Measurements from ENCODE around the gene HS3ST1.

HS3ST1 gene

GRCh38 chr4:11416071-11416766 is 12.5 kb downstream of the HS3ST1 start:
- TF ChIP-seq CTCF (IDR thresholded peaks at IDR 0.05) = no peak
- H3K4me3 ChIP-seq (ENCODE audit: low read depth in 1 of 2, low read length in 1 of 2) = no peak overlapping the region
- no peaks in the 10 kb centered on the region for H3K4me1 ChIP-seq (ENCODE audit: control insufficient read depth in 1 of 2, insufficient read depth in 1 of 2, low read depth in 1 of 2, low read length in 1 of 2)
- H3K9me3 ChIP-seq = no peaks in the 10 kb centered on the region
- H3K27me3 ChIP-seq = no peaks in the 10 kb centered on the region
- no peak overlapping the region for H3K27ac ChIP-seq
- H3K36me3 ChIP-seq = no peaks in the 10 kb centered on the region

DNA sequence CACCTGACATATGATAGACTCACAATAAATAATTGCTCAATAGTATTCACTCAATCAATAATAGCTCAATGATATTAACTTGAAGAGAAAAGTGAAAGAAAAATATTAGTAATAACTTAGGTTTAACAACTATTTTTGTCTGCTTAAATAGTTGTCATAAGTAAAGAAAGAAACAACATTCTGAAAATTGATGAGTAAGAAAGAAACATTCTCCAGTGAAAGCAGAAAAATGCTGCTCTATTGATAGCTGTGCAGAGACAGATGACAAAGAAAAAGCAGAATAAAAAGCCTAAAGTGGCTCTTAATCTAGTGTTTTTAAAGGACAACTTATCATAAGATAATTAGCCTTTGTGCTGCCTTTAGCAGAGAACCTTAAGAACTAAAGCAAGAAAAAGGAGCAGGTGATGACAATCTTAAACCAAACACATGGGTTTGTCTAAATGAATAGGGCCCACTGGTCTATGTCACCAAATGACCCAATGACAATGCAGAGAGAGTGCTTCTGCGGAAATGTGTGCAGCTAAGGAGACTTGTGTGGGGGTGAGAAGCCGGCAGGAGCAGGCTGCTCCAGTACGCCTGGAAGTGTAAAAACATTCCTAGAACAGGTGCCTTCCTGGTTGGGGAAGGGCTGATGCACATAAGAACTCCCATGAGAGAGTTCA is 13.2 kb downstream of the HS3ST1 start:
- H3K4me1 ChIP-seq (ENCODE audit: control insufficient read depth in 1 of 2, insufficient read depth in 1 of 2, low read depth in 1 of 2, low read length in 1 of 2) = no peaks in the 10 kb centered on the region
- no peaks in the 10 kb centered on the region for H3K36me3 ChIP-seq
- H3K4me3 ChIP-seq (ENCODE audit: low read depth in 1 of 2, low read length in 1 of 2) = no peak overlapping the region
- no peaks in the 10 kb centered on the region for H3K9me3 ChIP-seq
- TF ChIP-seq CTCF (IDR thresholded peaks at IDR 0.05) = no peak
- no peaks in the 10 kb centered on the region for H3K27me3 ChIP-seq
- H3K27ac ChIP-seq = no peak overlapping the region

- Histone ChIP-seq H3K9me3 (no peaks in the 10 kb centered on the region), H3K4me1 (ENCODE audit: control insufficient read depth in 1 of 2, insufficient read depth in 1 of 2, low read depth in 1 of 2, low read length in 1 of 2) (no peaks in the 10 kb centered on the region), H3K27me3 (no peaks in the 10 kb centered on the region), H3K4me3 (ENCODE audit: low read depth in 1 of 2, low read length in 1 of 2) (no peak overlapping the region), H3K36me3 (no peaks in the 10 kb centered on the region), H3K27ac (no peak overlapping the region)
- TF ChIP-seq CTCF (IDR thresholded peaks at IDR 0.05) = no peak
Measured at GRCh38 chr4:11412211-11412610, 16.5 kb downstream of the HS3ST1 start.

GRCh38 chr4:11409632-11410031 is 19.1 kb downstream of the HS3ST1 start:
- Histone ChIP-seq H3K27ac (no peak overlapping the region), H3K9me3 (no peaks in the 10 kb centered on the region), H3K27me3 (no peaks in the 10 kb centered on the region), H3K36me3 (no peaks in the 10 kb centered on the region), H3K4me1 (ENCODE audit: control insufficient read depth in 1 of 2, insufficient read depth in 1 of 2, low read depth in 1 of 2, low read length in 1 of 2) (no peaks in the 10 kb centered on the region), H3K4me3 (ENCODE audit: low read depth in 1 of 2, low read length in 1 of 2) (no peak overlapping the region)
- TF ChIP-seq CTCF (IDR thresholded peaks at IDR 0.05) = no peak

GRCh38 chr4:11408233-11408967 is 20.3 kb downstream of the HS3ST1 start:
- Histone ChIP-seq H3K9me3 (no peaks in the 10 kb centered on the region), H3K27ac (no peak overlapping the region), H3K27me3 (no peaks in the 10 kb centered on the region), H3K36me3 (no peaks in the 10 kb centered on the region), H3K4me3 (ENCODE audit: low read depth in 1 of 2, low read length in 1 of 2) (no peak overlapping the region), H3K4me1 (ENCODE audit: control insufficient read depth in 1 of 2, insufficient read depth in 1 of 2, low read depth in 1 of 2, low read length in 1 of 2) (no peaks in the 10 kb centered on the region)
- TF ChIP-seq CTCF (IDR thresholded peaks at IDR 0.05) = no peak

Measured in neutrophil (primary cell).